ENCODE data around the gene PLCB4.

PLCB4 gene

GRCh38 chr20:9367328-9367727, 298.4 kb downstream of the PLCB4 start (continued):
- TF ChIP-seq ZNF776 (tag by site-specific recombination; IDR thresholded peaks at IDR 0.05; ENCODE audit: borderline replicate concordance) (no peak), ZNF664 (tag by site-specific recombination; IDR thresholded peaks at IDR 0.05) (no peak), ZNF292 (tag by site-specific recombination; IDR thresholded peaks at IDR 0.05; ENCODE audit: borderline replicate concordance, low read depth) (no peak), SP7 (tag by site-specific recombination; IDR thresholded peaks at IDR 0.05) (no peak), ZNF658 (tag by site-specific recombination; IDR thresholded peaks at IDR 0.05) (no peak), ZNF416 (tag by site-specific recombination; IDR thresholded peaks at IDR 0.05) (no peak), ZNF555 (tag by site-specific recombination; conservative IDR thresholded peaks at IDR 0.05) (no peak), SP2 (tag by site-specific recombination; IDR thresholded peaks at IDR 0.05) (no peak), ZBTB1 (tag by site-specific recombination; IDR thresholded peaks at IDR 0.05) (no peak), ZNF529 (tag by site-specific recombination; IDR thresholded peaks at IDR 0.05; ENCODE audit: insufficient replicate concordance) (no peak), ZNF610 (tag by site-specific recombination; IDR thresholded peaks at IDR 0.05; ENCODE audit: borderline replicate concordance) (no peak)

DNA sequence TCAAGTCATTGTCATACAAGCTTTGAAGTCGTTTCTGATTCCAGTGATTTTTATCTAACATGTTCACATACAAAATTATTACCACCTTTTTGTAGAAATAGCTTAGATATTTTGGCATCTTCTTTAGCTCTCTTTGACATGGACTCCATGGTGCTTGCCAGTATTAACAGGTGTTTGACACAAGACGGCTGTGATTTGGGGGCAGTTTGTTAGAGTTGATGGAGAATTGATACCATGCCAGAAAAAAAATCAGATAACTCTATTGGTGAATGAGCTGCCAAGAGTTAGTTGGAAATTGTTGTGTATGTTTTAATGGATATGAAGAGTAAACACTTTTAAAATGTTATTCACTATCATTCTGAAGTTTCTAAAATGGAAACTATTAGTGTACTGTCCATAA, 298.9 kb downstream of the PLCB4 start:
- ChIA-PET POLR2A (no interaction called here), CTCF (interaction anchor here (1.8 kb wide), 1 partner anchor 25 kb away, joined by 10 read pairs; no protein-coding TSS in a partner anchor)
- Histone ChIP-seq H3K4me1 (ENCODE audit: control insufficient read depth, insufficient read depth, low read length) (no peaks in the 10 kb centered on the region), H3K4me3 (ENCODE audit: low read depth, low read length) (no peak overlapping the region), H3K36me3 (ENCODE audit: control insufficient read depth in 2 of 2, insufficient read depth in 1 of 2, low read length in 2 of 2) (no peaks in the 10 kb centered on the region), H3K27ac (ENCODE audit: extremely low read depth, low read depth, low read length) (no peak overlapping the region), H3K9me3 (ENCODE audit: control insufficient read depth, insufficient read depth, low read depth, low read length) (no peaks in the 10 kb centered on the region)
- no peak for TF ChIP-seq ZNF571 (tag by site-specific recombination; IDR thresholded peaks at IDR 0.05)
- TF ChIP-seq, protein P1, sequence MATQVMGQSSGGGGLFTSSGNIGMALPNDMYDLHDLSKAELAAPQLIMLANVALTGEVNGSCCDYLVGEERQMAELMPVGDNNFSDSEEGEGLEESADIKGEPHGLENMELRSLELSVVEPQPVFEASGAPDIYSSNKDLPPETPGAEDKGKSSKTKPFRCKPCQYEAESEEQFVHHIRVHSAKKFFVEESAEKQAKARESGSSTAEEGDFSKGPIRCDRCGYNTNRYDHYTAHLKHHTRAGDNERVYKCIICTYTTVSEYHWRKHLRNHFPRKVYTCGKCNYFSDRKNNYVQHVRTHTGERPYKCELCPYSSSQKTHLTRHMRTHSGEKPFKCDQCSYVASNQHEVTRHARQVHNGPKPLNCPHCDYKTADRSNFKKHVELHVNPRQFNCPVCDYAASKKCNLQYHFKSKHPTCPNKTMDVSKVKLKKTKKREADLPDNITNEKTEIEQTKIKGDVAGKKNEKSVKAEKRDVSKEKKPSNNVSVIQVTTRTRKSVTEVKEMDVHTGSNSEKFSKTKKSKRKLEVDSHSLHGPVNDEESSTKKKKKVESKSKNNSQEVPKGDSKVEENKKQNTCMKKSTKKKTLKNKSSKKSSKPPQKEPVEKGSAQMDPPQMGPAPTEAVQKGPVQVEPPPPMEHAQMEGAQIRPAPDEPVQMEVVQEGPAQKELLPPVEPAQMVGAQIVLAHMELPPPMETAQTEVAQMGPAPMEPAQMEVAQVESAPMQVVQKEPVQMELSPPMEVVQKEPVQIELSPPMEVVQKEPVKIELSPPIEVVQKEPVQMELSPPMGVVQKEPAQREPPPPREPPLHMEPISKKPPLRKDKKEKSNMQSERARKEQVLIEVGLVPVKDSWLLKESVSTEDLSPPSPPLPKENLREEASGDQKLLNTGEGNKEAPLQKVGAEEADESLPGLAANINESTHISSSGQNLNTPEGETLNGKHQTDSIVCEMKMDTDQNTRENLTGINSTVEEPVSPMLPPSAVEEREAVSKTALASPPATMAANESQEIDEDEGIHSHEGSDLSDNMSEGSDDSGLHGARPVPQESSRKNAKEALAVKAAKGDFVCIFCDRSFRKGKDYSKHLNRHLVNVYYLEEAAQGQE (tag by site-specific recombination; IDR thresholded peaks at IDR 0.05), result no peak
- no peak for TF ChIP-seq PATZ1 (tag by site-specific recombination; IDR thresholded peaks at IDR 0.05)
- no peak for TF ChIP-seq ZNF335 (tag by site-specific recombination; conservative IDR thresholded peaks at IDR 0.05)
- TF ChIP-seq, protein P2, sequence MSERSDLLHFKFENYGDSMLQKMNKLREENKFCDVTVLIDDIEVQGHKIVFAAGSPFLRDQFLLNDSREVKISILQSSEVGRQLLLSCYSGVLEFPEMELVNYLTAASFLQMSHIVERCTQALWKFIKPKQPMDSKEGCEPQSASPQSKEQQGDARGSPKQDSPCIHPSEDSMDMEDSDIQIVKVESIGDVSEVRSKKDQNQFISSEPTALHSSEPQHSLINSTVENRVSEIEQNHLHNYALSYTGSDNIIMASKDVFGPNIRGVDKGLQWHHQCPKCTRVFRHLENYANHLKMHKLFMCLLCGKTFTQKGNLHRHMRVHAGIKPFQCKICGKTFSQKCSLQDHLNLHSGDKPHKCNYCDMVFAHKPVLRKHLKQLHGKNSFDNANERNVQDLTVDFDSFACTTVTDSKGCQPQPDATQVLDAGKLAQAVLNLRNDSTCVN (tag by site-specific recombination; optimal IDR thresholded peaks at IDR 0.05), result no peak
- no peak for TF ChIP-seq ZNF10 (tag by site-specific recombination; IDR thresholded peaks at IDR 0.05)
- no peak for TF ChIP-seq ZNF350 (tag by site-specific recombination; IDR thresholded peaks at IDR 0.05)
- no peak for TF ChIP-seq ZBTB17 (tag by site-specific recombination; IDR thresholded peaks at IDR 0.05)
- no peak for TF ChIP-seq ZNF555 (tag by site-specific recombination; conservative IDR thresholded peaks at IDR 0.05)
- TF ChIP-seq MZF1 (tag by site-specific recombination; IDR thresholded peaks at IDR 0.05; ENCODE audit: borderline replicate concordance), result no peak
- TF ChIP-seq ZBTB10 (tag by site-specific recombination; IDR thresholded peaks at IDR 0.05), result no peak
- no peak for TF ChIP-seq KLF1 (tag by site-specific recombination; IDR thresholded peaks at IDR 0.05)
- TF ChIP-seq ZFHX2 (tag by site-specific recombination; conservative IDR thresholded peaks at IDR 0.05), result no peak
- no peak for TF ChIP-seq ZNF521 (tag by site-specific recombination; IDR thresholded peaks at IDR 0.05)
- TF ChIP-seq ZSCAN16 (tag by site-specific recombination; IDR thresholded peaks at IDR 0.05), result no peak

Data from HEK293 (cell line).